ENCODE measurements around the gene NR3C2. TPM values are rescaled to one million over a fixed set of nuclear protein-coding genes. Genes with fewer than 3 reads are reported as not detected.

Gene NR3C2
- total and polyA plus RNA-seq, 2 experiments from 2014 or later, result 1.2 to 3.0 TPM

- Histone ChIP-seq H3K9me2 (ENCODE audit: insufficient read depth) (no peaks in the 10 kb centered on the region), H3F3A (replicated peaks; ENCODE audit: low read depth) (no peaks in the 10 kb centered on the region), H3K4me3 (no peak overlapping the region), H3K27me3 (ENCODE audit: insufficient read depth) (no peaks in the 10 kb centered on the region), H3K79me2 (replicated peaks; ENCODE audit: insufficient read depth) (no peaks in the 10 kb centered on the region), H4K20me1 (replicated peaks; ENCODE audit: insufficient read depth) (no peaks in the 10 kb centered on the region), H3K36me3 (ENCODE audit: insufficient read depth) (no peaks in the 10 kb centered on the region), H3K27ac (ENCODE audit: low read depth) (no peak overlapping the region), H2AFZ (no peak overlapping the region), H3K4me1 (ENCODE audit: insufficient read depth) (no peaks in the 10 kb centered on the region; the same call in 1 of the 2 replicates), H3K4me2 (no peak overlapping the region)
- H3K27ac Mint-ChIP-seq, result no peak overlapping the region
- H3K27me3 Mint-ChIP-seq (ENCODE audit: insufficient read depth, low read depth, poor library complexity), result peaks cover 3% of the 10 kb centered on the region
- TF ChIP-seq ZNF331 (CRISPR knock-in tag; IDR thresholded peaks at IDR 0.05; ENCODE audit: low read depth) (no peak), NANOG (IDR thresholded peaks at IDR 0.05; ENCODE audit: borderline replicate concordance) (no peak), JUNB (IDR thresholded peaks at IDR 0.05; ENCODE audit: unreplicated experiment) (no peak), CREB1 (CRISPR knock-in tag; IDR thresholded peaks at IDR 0.05; ENCODE audit: low read depth) (no peak), ZNF114 (CRISPR knock-in tag; IDR thresholded peaks at IDR 0.05) (no peak), EZH2phosphoT487 (IDR thresholded peaks at IDR 0.05; ENCODE audit: unreplicated experiment) (no peak), ETS1 (IDR thresholded peaks at IDR 0.05) (no peak), POLR2AphosphoS5 (IDR thresholded peaks at IDR 0.05; ENCODE audit: low read depth) (no peak), REST (IDR thresholded peaks at IDR 0.05; ENCODE audit: unreplicated experiment) (no peak), CTCF (conservative IDR thresholded peaks at IDR 0.05; ENCODE audit: low read depth in 2 of 2) (no peak), EZH2 (IDR thresholded peaks at IDR 0.05; ENCODE audit: low read depth, unreplicated experiment) (no peak), ZNF462 (CRISPR knock-in tag; IDR thresholded peaks at IDR 0.05) (no peak), STAT1 (IDR thresholded peaks at IDR 0.05; ENCODE audit: unreplicated experiment) (no peak)
- no peaks in the 10 kb centered on the region; the same call in 2 of the 3 replicates for H3K4me1 Mint-ChIP-seq
- no peak for ATAC-seq
- no peaks in the 10 kb centered on the region for H3K36me3 Mint-ChIP-seq (ENCODE audit: low read depth)
- no peak for DNase-seq (ENCODE audit: low spot score)
- no peaks in the 10 kb centered on the region; the same call in 2 of the 3 replicates for H3K9me3 Mint-ChIP-seq
- no peak overlapping the region for H3K4me3 Mint-ChIP-seq
These were observed 175.3 kb downstream of the NR3C2 start for GRCh38 chr4:148266921-148267320.
